IPS-18a (cell line): ENCODE results near the gene YIPF3.

ENCODE experiments used
- H3K27ac ChIP-seq: one replicate; pipeline ENCODE4 v1.5.1; 2013; ENCODE audit warnings: low read length
- H3K27me3 ChIP-seq: one replicate; pipeline ENCODE4 v1.6.1; 2013; ENCODE audit warnings: mild to moderate bottlenecking, low read length; ENCODE audit not compliant: control insufficient read depth, insufficient read depth
- H3K36me3 ChIP-seq: one replicate; pipeline ENCODE4 v1.6.1; 2013; ENCODE audit warnings: low read depth, low read length; ENCODE audit not compliant: control insufficient read depth
- H3K4me1 ChIP-seq: one replicate; pipeline ENCODE4 v1.6.1; 2013; ENCODE audit warnings: low read depth, low read length; ENCODE audit not compliant: control insufficient read depth
- H3K4me3 ChIP-seq: one replicate; pipeline ENCODE4 v1.5.1; 2013; ENCODE audit warnings: low read length
- H3K9ac ChIP-seq: one replicate; pipeline ENCODE4 v1.6.1; 2013; ENCODE audit warnings: mild to moderate bottlenecking, low read length, moderate library complexity
- H3K9me3 ChIP-seq: one replicate; pipeline ENCODE4 v1.6.1; 2013; ENCODE audit warnings: low read depth, low read length; ENCODE audit not compliant: control insufficient read depth

YIPF3 gene

GRCh38 chr6:43509142-43509983 lies 7.4 kb downstream of the YIPF3 start:
- Histone ChIP-seq H3K27me3 (peaks cover 24% of the 10 kb centered on the region), H3K9ac (no peak overlapping the region), H3K4me3 (peak overlapping the region; percentile 65), H3K9me3 (no peaks in the 10 kb centered on the region), H3K36me3 (peaks cover 38% of the 10 kb centered on the region), H3K4me1 (peaks cover 3% of the 10 kb centered on the region), H3K27ac (no peak overlapping the region)

DNA sequence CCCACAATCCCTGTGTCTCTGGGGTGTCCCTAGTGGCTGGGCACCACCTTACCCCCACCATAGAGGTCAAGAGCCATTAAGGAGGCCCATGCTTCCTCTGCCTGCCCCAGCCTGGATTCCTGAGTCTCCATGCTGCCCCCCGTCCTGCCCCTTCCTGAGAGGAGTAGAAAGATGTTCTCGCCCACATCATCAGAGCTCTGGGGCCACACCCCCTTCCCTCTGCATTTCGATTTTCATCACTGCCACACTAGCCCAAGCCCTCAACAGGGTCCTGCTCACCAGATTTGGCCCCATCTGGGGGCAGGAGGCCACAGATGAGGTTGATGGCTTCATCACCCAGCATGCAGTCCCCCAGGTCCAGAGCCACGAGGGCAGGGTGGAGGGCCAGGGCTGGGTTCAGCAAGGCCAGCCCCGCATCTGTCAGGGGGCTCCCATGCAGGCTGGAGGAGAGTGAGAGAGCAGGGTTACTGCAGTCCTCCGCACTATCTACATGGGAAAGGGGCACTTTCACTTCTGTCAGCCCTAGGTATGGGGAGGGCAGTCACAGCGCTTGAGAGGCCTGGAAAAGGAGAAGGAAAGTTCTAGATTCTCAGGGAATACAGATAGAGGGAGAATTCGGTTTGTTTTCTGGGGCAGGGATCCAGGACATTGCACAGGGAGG lies 8.1 kb downstream of the YIPF3 start:
- H3K4me3 ChIP-seq: no peak overlapping the region
- peaks cover 24% of the 10 kb centered on the region for H3K27me3 ChIP-seq
- peaks cover 37% of the 10 kb centered on the region for H3K36me3 ChIP-seq
- H3K4me1 ChIP-seq: peaks cover 3% of the 10 kb centered on the region
- no peak overlapping the region for H3K9ac ChIP-seq
- H3K9me3 ChIP-seq: no peaks in the 10 kb centered on the region
- no peak overlapping the region for H3K27ac ChIP-seq

GRCh38 chr6:43506667-43507471 lies 9.9 kb downstream of the YIPF3 start:
- Histone ChIP-seq H3K27ac (no peak overlapping the region), H3K36me3 (peaks cover 38% of the 10 kb centered on the region), H3K9ac (no peak overlapping the region), H3K27me3 (peaks cover 24% of the 10 kb centered on the region), H3K4me3 (no peak overlapping the region), H3K4me1 (peaks cover 3% of the 10 kb centered on the region), H3K9me3 (no peaks in the 10 kb centered on the region)

DNA sequence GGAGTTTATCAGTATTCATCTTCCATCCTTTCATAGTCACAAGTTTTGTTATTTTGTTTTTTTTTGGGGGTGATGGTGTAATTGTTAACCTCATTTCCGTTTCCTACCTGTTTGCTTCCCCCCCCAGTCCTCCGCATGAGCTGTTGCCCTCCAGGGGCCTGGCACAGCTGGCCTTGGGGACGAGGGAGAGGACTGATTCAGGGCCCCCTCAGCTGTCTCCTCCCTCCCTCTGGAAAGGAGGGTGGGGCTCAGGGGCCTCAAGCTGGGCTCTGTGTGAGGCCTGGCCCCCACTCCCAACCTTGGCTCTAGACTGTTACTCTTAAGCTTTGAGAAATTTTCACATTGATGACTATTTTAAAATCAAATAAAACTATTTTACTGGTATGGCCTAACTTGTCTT lies 10.6 kb downstream of the YIPF3 start:
- Histone ChIP-seq H3K27ac (no peak overlapping the region), H3K4me1 (peaks cover 3% of the 10 kb centered on the region), H3K36me3 (peaks cover 39% of the 10 kb centered on the region), H3K9me3 (no peaks in the 10 kb centered on the region), H3K9ac (no peak overlapping the region), H3K27me3 (peaks cover 24% of the 10 kb centered on the region), H3K4me3 (no peak overlapping the region)

DNA sequence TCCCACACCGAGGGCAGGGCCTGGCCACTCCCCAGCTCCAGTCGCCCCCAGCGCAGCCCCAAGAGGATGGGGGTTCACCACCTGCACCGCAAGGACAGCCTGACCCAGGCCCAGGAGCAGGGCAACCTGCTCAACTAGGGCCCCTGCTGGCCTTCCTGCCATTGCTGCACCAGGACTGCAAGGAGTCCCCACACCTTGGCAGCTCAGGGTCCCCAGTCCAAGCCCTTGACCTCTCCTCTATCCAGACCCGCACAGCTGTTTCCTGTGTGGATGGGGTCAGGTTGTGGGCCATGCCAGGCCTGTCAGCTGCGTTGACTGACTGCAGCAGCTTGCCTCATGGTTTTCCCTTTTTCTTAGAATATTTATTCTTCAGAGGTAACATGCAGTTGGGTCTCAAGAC lies 11.0 kb downstream of the YIPF3 start:
- Histone ChIP-seq H3K27me3 (peaks cover 24% of the 10 kb centered on the region), H3K4me1 (peaks cover 3% of the 10 kb centered on the region), H3K9me3 (no peaks in the 10 kb centered on the region), H3K27ac (no peak overlapping the region), H3K4me3 (no peak overlapping the region), H3K9ac (no peak overlapping the region), H3K36me3 (peaks cover 43% of the 10 kb centered on the region)

- no peaks in the 10 kb centered on the region for H3K9me3 ChIP-seq
- H3K27ac ChIP-seq: no peak overlapping the region
- H3K9ac ChIP-seq: no peak overlapping the region
- peaks cover 3% of the 10 kb centered on the region for H3K4me1 ChIP-seq
- H3K36me3 ChIP-seq: peaks cover 50% of the 10 kb centered on the region
- peaks cover 24% of the 10 kb centered on the region for H3K27me3 ChIP-seq
- no peak overlapping the region for H3K4me3 ChIP-seq
Observed at GRCh38 chr6:43504756-43505593, 11.8 kb downstream of the YIPF3 start.

GRCh38 chr6:43503443-43503842 lies 13.3 kb downstream of the YIPF3 start:
- H3K4me1 ChIP-seq: no peaks in the 10 kb centered on the region
- H3K36me3 ChIP-seq: peaks cover 65% of the 10 kb centered on the region
- no peak overlapping the region for H3K4me3 ChIP-seq
- H3K27ac ChIP-seq: no peak overlapping the region
- no peak overlapping the region for H3K9ac ChIP-seq
- no peaks in the 10 kb centered on the region for H3K9me3 ChIP-seq
- H3K27me3 ChIP-seq: peaks cover 10% of the 10 kb centered on the region

DNA sequence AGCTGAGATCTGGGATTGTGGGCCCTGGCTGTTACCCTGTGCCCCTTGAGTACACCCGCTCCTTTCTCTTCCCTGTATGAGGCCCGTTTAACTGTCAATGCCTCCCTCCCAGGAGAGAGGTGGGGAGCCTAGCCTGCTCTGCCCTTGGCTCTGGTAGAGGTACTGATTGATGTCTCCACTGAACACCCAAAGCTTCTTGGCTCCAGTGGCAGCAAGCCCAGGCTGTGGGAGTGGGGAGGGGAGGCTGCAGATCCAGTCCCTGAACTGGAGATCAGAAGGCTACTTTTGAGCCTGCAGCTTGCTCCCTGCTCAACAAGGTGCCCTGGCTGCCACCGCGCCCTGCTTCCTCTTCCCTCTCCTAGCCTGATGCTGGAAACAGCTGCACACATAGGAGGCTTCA lies 14.1 kb downstream of the YIPF3 start:
- peaks cover 3% of the 10 kb centered on the region for H3K27me3 ChIP-seq
- H3K4me3 ChIP-seq: no peak overlapping the region
- no peaks in the 10 kb centered on the region for H3K4me1 ChIP-seq
- H3K9ac ChIP-seq: no peak overlapping the region
- no peak overlapping the region for H3K27ac ChIP-seq
- H3K9me3 ChIP-seq: no peaks in the 10 kb centered on the region
- H3K36me3 ChIP-seq: peaks cover 73% of the 10 kb centered on the region

DNA sequence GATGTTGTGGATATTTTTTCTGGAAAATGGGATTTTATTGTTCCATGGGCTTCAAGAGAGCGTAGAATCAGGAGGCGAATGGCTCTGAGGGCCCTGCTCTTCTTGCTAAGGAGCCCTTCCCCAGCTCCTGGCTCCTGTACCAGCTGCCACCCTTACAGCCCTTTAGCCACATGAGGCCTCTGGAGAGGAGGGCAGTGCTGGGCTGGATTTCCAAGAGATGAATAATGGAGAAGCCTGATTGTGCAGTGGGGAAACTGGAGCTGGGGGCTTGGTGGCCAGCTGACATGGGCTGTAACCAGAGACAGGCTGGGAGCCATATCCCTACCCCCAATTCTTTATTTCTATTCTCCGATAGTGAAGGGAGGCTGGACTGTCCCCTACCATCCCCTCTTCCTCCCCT lies 15.8 kb downstream of the YIPF3 start:
- H3K4me3 ChIP-seq: no peak overlapping the region
- H3K27ac ChIP-seq: no peak overlapping the region
- no peaks in the 10 kb centered on the region for H3K4me1 ChIP-seq
- H3K9me3 ChIP-seq: no peaks in the 10 kb centered on the region
- peaks cover 73% of the 10 kb centered on the region for H3K36me3 ChIP-seq
- no peak overlapping the region for H3K9ac ChIP-seq
- H3K27me3 ChIP-seq: no peaks in the 10 kb centered on the region

GRCh38 chr6:43499028-43499815 lies 17.5 kb downstream of the YIPF3 start:
- no peaks in the 10 kb centered on the region for H3K27me3 ChIP-seq
- H3K36me3 ChIP-seq: peaks cover 61% of the 10 kb centered on the region
- H3K4me3 ChIP-seq: no peak overlapping the region
- H3K9ac ChIP-seq: no peak overlapping the region
- H3K4me1 ChIP-seq: no peaks in the 10 kb centered on the region
- no peak overlapping the region for H3K27ac ChIP-seq
- no peaks in the 10 kb centered on the region for H3K9me3 ChIP-seq
